Hepatocyte (in vitro differentiated cells): Measurements from ENCODE around the gene CYGB. TPM values are rescaled to one million over a fixed set of nuclear protein-coding genes. Genes with fewer than 3 reads are reported as not detected.

Source experiments
- DNase-seq: peaks from one replicate; pipeline ENCODE4 v3.0.0-alpha.2; 2016; ENCODE audit warnings: low spot score
- H2AFZ ChIP-seq: fragments of 200-600 bp; sonication (generic); 2 replicates; pipeline ENCODE4 v1.6.0; 2016; ENCODE audit warnings: antibody characterized with exemption, mild to moderate bottlenecking
- H3K27ac ChIP-seq: fragments of 200-600 bp; sonication (generic); 2 replicates; pipeline ENCODE4 v1.5.1; 2016; ENCODE audit warnings: mild to moderate bottlenecking
- H3K27me3 ChIP-seq: fragments of 200-600 bp; sonication (generic); 2 replicates; pipeline ENCODE4 v1.6.1; 2016
- H3K36me3 ChIP-seq: fragments of 200-600 bp; sonication (generic); replicated peaks from 2 replicates; pipeline ENCODE4 v1.5.1; 2016; ENCODE audit warnings: low read depth; ENCODE audit not compliant: insufficient read depth
- H3K4me1 ChIP-seq: fragments of 200-600 bp; sonication (generic); 2 replicates; pipeline ENCODE4 v1.5.1; 2016; ENCODE audit warnings: mild to moderate bottlenecking, moderate library complexity; ENCODE audit not compliant: insufficient read depth
- H3K4me2 ChIP-seq: fragments of 200-600 bp; sonication (generic); 2 replicates; pipeline ENCODE4 v1.6.0; 2016
- H3K4me3 ChIP-seq: fragments of 200-600 bp; sonication (generic); 2 replicates; pipeline ENCODE4 v1.5.1; 2016; ENCODE audit warnings: mild to moderate bottlenecking
- H3K79me2 ChIP-seq: fragments of 200-600 bp; sonication (generic); 2 replicates; pipeline ENCODE4 v1.6.0; 2017; ENCODE audit warnings: mild to moderate bottlenecking
- H3K9me2 ChIP-seq: fragments of 200-600 bp; sonication (generic); replicated peaks from 2 replicates; pipeline ENCODE4 v1.6.0; 2017; ENCODE audit warnings: mild to moderate bottlenecking; ENCODE audit not compliant: insufficient read depth
- H3K9me3 ChIP-seq: fragments of 200-600 bp; sonication (generic); 2 replicates; pipeline ENCODE4 v1.5.1; 2016; ENCODE audit warnings: low read depth, mild to moderate bottlenecking
- H4K20me1 ChIP-seq: fragments of 200-600 bp; sonication (generic); 2 replicates; pipeline ENCODE4 v1.6.0; 2016; ENCODE audit warnings: mild to moderate bottlenecking; ENCODE audit not compliant: insufficient read depth, poor library complexity, severe bottlenecking
- EZH2 ChIP-seq: fragments of 200-600 bp; sonication (generic); IDR thresholded peaks from 2 replicates; pipeline ENCODE4 v1.6.1; 2016; ENCODE audit warnings: antibody characterized with exemption, mild to moderate bottlenecking, borderline replicate concordance
- EZH2phosphoT487 ChIP-seq: fragments of 200-600 bp; sonication (generic); IDR thresholded peaks from one replicate; pipeline ENCODE4 v1.6.1; 2018; ENCODE audit warnings: antibody characterized with exemption, mild to moderate bottlenecking, low read depth, moderate library complexity; ENCODE audit not compliant: unreplicated experiment, severe bottlenecking
- WGBS: methylation state at CpG from one replicate; pipeline ENCODE4 v1.1.6; 2016; ENCODE audit warnings: low lambda C conversion rate; ENCODE audit errors: missing lambda C conversion rate; 5-methylcytosine and 5-hydroxymethylcytosine counted together
- polyA plus RNA-seq: library from polyadenylated mRNA; unstranded; fragments of >200 nt; fragmentation: Nextera tagmentation; extraction: Ambion mirVana; gene quantifications from 2 replicates; pipeline ENCODE4 v1.2.1, GENCODE V29; 2016
- total RNA-seq: library from RNA; depleted of rRNA; stranded (reverse); fragments of >200 nt; gene quantifications from 2 replicates; pipeline ENCODE4 v1.2.3, GENCODE V29; 2014
- TF ChIP-seq, protein P1 (sequence below): fragments of 200-600 bp; sonication (generic); IDR thresholded peaks from 2 replicates; pipeline ENCODE4 v1.5.1; 2016; ENCODE audit warnings: antibody characterized with exemption, mild to moderate bottlenecking; ENCODE audit not compliant: poor library complexity

The CYGB gene
- total and polyA plus RNA-seq, 2 experiments from 2014 or later = 7.8 to 13.8 TPM

- 78% methylated on average over 10 of the region's 10 CpGs for WGBS
These were observed 47.3 kb downstream of the CYGB start for GRCh38 chr17:76490112-76490710.

GRCh38 chr17:76487451-76488192 is 49.9 kb downstream of the CYGB start:
- WGBS = 96% methylated on average over 22 of the region's 22 CpGs
- Histone ChIP-seq H3K27ac (no peak overlapping the region), H3K27me3 (no peaks in the 10 kb centered on the region), H3K9me3 (no peaks in the 10 kb centered on the region), H3K4me1 (peaks cover 8% of the 10 kb centered on the region), H3K4me3 (no peak overlapping the region), H3K9me2 (no peaks in the 10 kb centered on the region), H3K4me2 (no peak overlapping the region), H3K36me3 (no peaks in the 10 kb centered on the region), H2AFZ (no peak overlapping the region), H4K20me1 (no peaks in the 10 kb centered on the region), H3K79me2 (no peaks in the 10 kb centered on the region)
- TF ChIP-seq EZH2phosphoT487 (no peak), EZH2 (no peak)
- TF ChIP-seq, protein P1, sequence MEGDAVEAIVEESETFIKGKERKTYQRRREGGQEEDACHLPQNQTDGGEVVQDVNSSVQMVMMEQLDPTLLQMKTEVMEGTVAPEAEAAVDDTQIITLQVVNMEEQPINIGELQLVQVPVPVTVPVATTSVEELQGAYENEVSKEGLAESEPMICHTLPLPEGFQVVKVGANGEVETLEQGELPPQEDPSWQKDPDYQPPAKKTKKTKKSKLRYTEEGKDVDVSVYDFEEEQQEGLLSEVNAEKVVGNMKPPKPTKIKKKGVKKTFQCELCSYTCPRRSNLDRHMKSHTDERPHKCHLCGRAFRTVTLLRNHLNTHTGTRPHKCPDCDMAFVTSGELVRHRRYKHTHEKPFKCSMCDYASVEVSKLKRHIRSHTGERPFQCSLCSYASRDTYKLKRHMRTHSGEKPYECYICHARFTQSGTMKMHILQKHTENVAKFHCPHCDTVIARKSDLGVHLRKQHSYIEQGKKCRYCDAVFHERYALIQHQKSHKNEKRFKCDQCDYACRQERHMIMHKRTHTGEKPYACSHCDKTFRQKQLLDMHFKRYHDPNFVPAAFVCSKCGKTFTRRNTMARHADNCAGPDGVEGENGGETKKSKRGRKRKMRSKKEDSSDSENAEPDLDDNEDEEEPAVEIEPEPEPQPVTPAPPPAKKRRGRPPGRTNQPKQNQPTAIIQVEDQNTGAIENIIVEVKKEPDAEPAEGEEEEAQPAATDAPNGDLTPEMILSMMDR = no peak
- DNase-seq = no peak

More at GRCh38 chr17:76490112-76490710, 47.3 kb downstream of the CYGB start:
- Histone ChIP-seq H3K4me3 (no peak overlapping the region), H3K4me1 (peaks cover 19% of the 10 kb centered on the region), H3K4me2 (no peak overlapping the region), H3K79me2 (no peaks in the 10 kb centered on the region), H3K36me3 (no peaks in the 10 kb centered on the region), H4K20me1 (no peaks in the 10 kb centered on the region), H3K9me3 (no peaks in the 10 kb centered on the region), H3K27me3 (no peaks in the 10 kb centered on the region), H3K9me2 (no peaks in the 10 kb centered on the region), H3K27ac (no peak overlapping the region), H2AFZ (no peak overlapping the region)
- TF ChIP-seq EZH2phosphoT487 (no peak), EZH2 (no peak)
- TF ChIP-seq, protein P1 = no peak
- no peak for DNase-seq

- no peak overlapping the region for H3K4me3 ChIP-seq
- H3K36me3 ChIP-seq = no peaks in the 10 kb centered on the region
- H3K4me2 ChIP-seq = no peak overlapping the region
- H4K20me1 ChIP-seq = no peaks in the 10 kb centered on the region
- H3K27ac ChIP-seq = no peak overlapping the region
- no peak for DNase-seq
- H3K9me3 ChIP-seq = no peaks in the 10 kb centered on the region
- no peak for TF ChIP-seq EZH2phosphoT487
- TF ChIP-seq EZH2 = no peak
- TF ChIP-seq, protein P1 = no peak
- H3K27me3 ChIP-seq = no peaks in the 10 kb centered on the region
- no peaks in the 10 kb centered on the region for H3K79me2 ChIP-seq
- no peaks in the 10 kb centered on the region for H3K9me2 ChIP-seq
- H2AFZ ChIP-seq = no peak overlapping the region
- H3K4me1 ChIP-seq = no peaks in the 10 kb centered on the region
- 77% methylated on average over 11 of the region's 11 CpGs for WGBS
These were observed 51.9 kb downstream of the CYGB start for GRCh38 chr17:76485569-76485968.
